Endothelial cell of umbilical vein (primary cell): Measurements from ENCODE around the gene SELENOO. TPM values are rescaled to one million over a fixed set of nuclear protein-coding genes. Genes with fewer than 3 reads are reported as not detected.

Experiments used
- BruUV-seq: library from RNA; stranded (reverse); fragments of 400-500 nt; replicated peaks from 2 replicates; lab custom pipeline; 2021; lab: Mats Ljungman, UMichigan
- CTCF ChIA-PET: fragments of 300-600, 350-600 bp; sonication (Branson Sonifier 250); formaldehyde crosslinking; loops from one replicate; lab custom pipeline; 2021; ENCODE audit warnings: antibody characterized with exemption, inconsistent platforms; lab: Charles Lee
- POLR2A ChIA-PET: fragments of 300-600, 350-600 bp; sonication (Branson Sonifier 250); formaldehyde crosslinking; loops from one replicate; lab custom pipeline; 2021; ENCODE audit warnings: antibody characterized with exemption, inconsistent platforms; lab: Charles Lee
- DNase-seq: peaks from one replicate; pipeline ENCODE4 v3.0.0-alpha.2; 2011; ENCODE audit warnings: low read depth, low spot score
- FAIRE-seq: peaks from 2 replicates; lab custom pipeline; 2011; peaks lifted over from hg19 to GRCh38; lab: Jason Lieb, UNC
- H2AFZ ChIP-seq: 2 replicates; pipeline ENCODE4 v1.6.0; 2012; ENCODE audit warnings: low read depth, low read length, control low read depth, inconsistent platforms
- H3K27ac ChIP-seq: 2 replicates; pipeline ENCODE4 v1.5.1; 2011; ENCODE audit warnings: low read depth, mild to moderate bottlenecking, control low read depth, low read length, moderate library complexity; ENCODE audit not compliant: insufficient read depth
- H3K27me3 ChIP-seq, 2 experiments: 2 replicates each; pipeline versions ENCODE4 v1.6.0 to v1.6.1; 2011; ENCODE audit warnings: low read length in 2 of 2, mixed read lengths in 1 of 2; ENCODE audit not compliant: control insufficient read depth in 2 of 2, insufficient read depth in 2 of 2
- H3K36me3 ChIP-seq, 2 experiments: 2 replicates in 1 of 2; 3 replicates in 1 of 2; pipeline ENCODE4 v1.5.1; 2011; ENCODE audit warnings: low read length in 2 of 2, mild to moderate bottlenecking in 1 of 2, moderate library complexity in 1 of 2; ENCODE audit not compliant: control insufficient read depth in 2 of 2, insufficient read depth in 2 of 2; ENCODE audit errors: extremely low read depth in 1 of 2
- H3K4me1 ChIP-seq: 3 replicates; pipeline ENCODE4 v1.5.1; 2011; ENCODE audit warnings: mild to moderate bottlenecking, low read length; ENCODE audit not compliant: control insufficient read depth, insufficient read depth; ENCODE audit errors: extremely low read depth
- H3K4me2 ChIP-seq: 2 replicates; pipeline ENCODE4 v1.6.1; 2011; ENCODE audit warnings: low read length, control low read depth, mixed read lengths; ENCODE audit not compliant: insufficient read depth
- H3K4me3 ChIP-seq, 3 experiments: fragments of 200-600 bp in 1 of 3; sonication (generic), shearing (Covaris generic) in 1 of 3; replicated peaks in 1 of 3; 2 replicates each; pipeline ENCODE4 v1.5.1; 2011 to 2016; ENCODE audit warnings: control low read depth in 3 of 3, low read length in 3 of 3, mild to moderate bottlenecking in 2 of 3, inconsistent platforms in 1 of 3, low read depth in 1 of 3, moderate library complexity in 1 of 3; ENCODE audit not compliant: insufficient read depth in 1 of 3
- H3K79me2 ChIP-seq: 2 replicates; pipeline ENCODE4 v1.6.0; 2012; ENCODE audit warnings: low read length, inconsistent platforms; ENCODE audit not compliant: control insufficient read depth, insufficient read depth
- H3K9ac ChIP-seq: replicated peaks from 2 replicates; pipeline ENCODE3; 2011; ENCODE audit warnings: low read length, control low read depth; ENCODE audit not compliant: insufficient read depth; ENCODE audit errors: extremely low read depth
- H3K9me1 ChIP-seq: replicated peaks from 3 replicates; pipeline ENCODE4 v1.6.0; 2011; ENCODE audit warnings: mild to moderate bottlenecking, low read length; ENCODE audit not compliant: control insufficient read depth, insufficient read depth; ENCODE audit errors: extremely low read depth
- H3K9me3 ChIP-seq: replicated peaks from 2 replicates; pipeline ENCODE4 v1.5.1; 2012; ENCODE audit warnings: low read length, inconsistent platforms; ENCODE audit not compliant: control insufficient read depth, insufficient read depth
- H4K20me1 ChIP-seq: replicated peaks from 2 replicates; pipeline ENCODE3; 2011; ENCODE audit warnings: mild to moderate bottlenecking, low read length; ENCODE audit not compliant: control insufficient read depth, insufficient read depth; ENCODE audit errors: extremely low read depth
- CTCF ChIP-seq, 2 donors: IDR thresholded peaks; 1 replicate in 1 of 2; 2 replicates in 1 of 2; pipeline ENCODE4 v1.5.1; 2011; ENCODE audit warnings: low read length in 2 of 2, mild to moderate bottlenecking in 2 of 2, moderate library complexity in 2 of 2, control low read depth in 1 of 2, inconsistent platforms in 1 of 2, low read depth in 1 of 2; ENCODE audit not compliant: insufficient read depth in 1 of 2; ENCODE audit errors: extremely low read depth in 1 of 2
- EZH2 ChIP-seq: IDR thresholded peaks from 2 replicates; pipeline ENCODE4 v1.6.1; 2012; ENCODE audit warnings: borderline replicate concordance, low read depth, mild to moderate bottlenecking, moderate library complexity, low read length, inconsistent platforms; ENCODE audit not compliant: severe bottlenecking
- FOS ChIP-seq: IDR thresholded peaks from 2 replicates; pipeline ENCODE4 v1.6.1; 2011; ENCODE audit warnings: mild to moderate bottlenecking, low read length, moderate library complexity, borderline replicate concordance; ENCODE audit not compliant: insufficient read depth
- GATA2 ChIP-seq: IDR thresholded peaks from 2 replicates; pipeline ENCODE4 v1.7.0; 2011; ENCODE audit warnings: low read depth, mild to moderate bottlenecking, moderate library complexity, mixed read lengths, low read length; ENCODE audit not compliant: insufficient read length, insufficient read depth
- JUN ChIP-seq: IDR thresholded peaks from 2 replicates; pipeline ENCODE4 v1.6.1; 2011; ENCODE audit warnings: borderline replicate concordance, low read depth; ENCODE audit not compliant: insufficient read length, insufficient read depth
- MAX ChIP-seq: IDR thresholded peaks from 2 replicates; pipeline ENCODE4 v1.6.1; 2011; ENCODE audit not compliant: insufficient read depth, insufficient read length
- POLR2A ChIP-seq: IDR thresholded peaks from 2 replicates; pipeline ENCODE4 v1.6.1; 2012; ENCODE audit warnings: low read depth, mild to moderate bottlenecking, control low read depth, low read length
- POLR2AphosphoS5 ChIP-seq: IDR thresholded peaks from 2 replicates; pipeline ENCODE4 v1.6.1; 2012; ENCODE audit warnings: low read depth, mild to moderate bottlenecking, control low read depth, low read length, moderate library complexity; ENCODE audit not compliant: insufficient read depth
- dilution Hi-C: fragments of 300-500 bp; cut with MboI; formaldehyde crosslinking; loops from one replicate; pipeline ENCODE4 v1.15.0; 2019; ENCODE audit warnings: low sequenced_read_pairs; ENCODE audit not compliant: extremely low pct_ligation_motif_present
- intact Hi-C: fragments of 100-400 bp; cut with micrococcal nuclease; formaldehyde crosslinking; loops from one replicate; pipeline ENCODE4 v1.10.0; 2022
- polyA plus RNA-seq, 4 experiments: library from polyadenylated mRNA; depleted of rRNA in 3 of 4; stranded (reverse) in 3 of 4; unstranded in 1 of 4; fragments of >200 nt; gene quantifications; 2 replicates each; pipeline versions ENCODE4 v1.2.1 to v1.2.3, GENCODE V29; 2011 to 2012; ENCODE audit warnings: missing spikeins in 1 of 4
- total RNA-seq: library from RNA; stranded (reverse); gene quantifications from 2 replicates; pipeline ENCODE4 v1.2.3, GENCODE V29; 2021

Gene SELENOO
- total and polyA plus RNA-seq, 2 donors (not counting 3 experiments of a cell fraction or from before 2014, with no cell fraction given) = 24.1 to 37.5 TPM

GRCh38 chr22:50208430-50208938, 7.7 kb downstream of the SELENOO start:
- intact Hi-C loops (loop anchor here (10.0 kb wide), 1 partner anchor 234 kb away; no protein-coding TSS in a partner anchor), dilution Hi-C loops (no loop called here)
- no peaks in the 10 kb centered on the region for H4K20me1 ChIP-seq
- TF ChIP-seq FOS (no peak), EZH2 (no peak)
- H3K27ac ChIP-seq = no peak overlapping the region
- FAIRE-seq (no peak), DNase-seq (no peak)
- H3K27me3 ChIP-seq = no peaks in the 10 kb centered on the region
- H3K4me2 ChIP-seq = no peak overlapping the region
- no peak overlapping the region for H3K4me3 ChIP-seq
- no peaks in the 10 kb centered on the region for H3K9me3 ChIP-seq
- H3K9ac ChIP-seq = no peak overlapping the region
- BruUV-seq = no TSS peak
- POLR2A ChIA-PET = no interaction called here
- H3K4me1 ChIP-seq = peaks cover 13% of the 10 kb centered on the region
- CTCF ChIA-PET = interaction anchor here (0.6 to 1.7 kb wide), 8 partner anchors 14 to 278 kb away, joined by 3 to 13 read pairs (median 4); no protein-coding TSS in a partner anchor
- H3K79me2 ChIP-seq = peaks cover 15% of the 10 kb centered on the region
- H2AFZ ChIP-seq = no peak overlapping the region
- no peaks in the 10 kb centered on the region for H3K9me1 ChIP-seq
- H3K36me3 ChIP-seq = peaks cover 8 to 19% of the 10 kb centered on the region in 2 experiments

GRCh38 chr22:50208939-50209892, 8.4 kb downstream of the SELENOO start:
- no TSS peak for BruUV-seq
- intact Hi-C loops = loop anchor here (1.0 to 10.0 kb wide), 3 partner anchors 60 to 278 kb away; no protein-coding TSS in a partner anchor

More at GRCh38 chr22:50208939-50209892, 8.4 kb downstream of the SELENOO start:
- ChIA-PET CTCF (interaction anchor here (0.6 to 1.7 kb wide), 7 partner anchors 13 to 279 kb away, joined by 3 to 13 read pairs (median 4); no protein-coding TSS in a partner anchor), POLR2A (no interaction called here)
- H3K9me3 ChIP-seq = no peaks in the 10 kb centered on the region
- H3K4me2 ChIP-seq = no peak overlapping the region
- peaks cover 14% of the 10 kb centered on the region for H3K79me2 ChIP-seq
- FAIRE-seq (no peak), DNase-seq (no peak)
- H4K20me1 ChIP-seq = no peaks in the 10 kb centered on the region
- TF ChIP-seq MAX (no peak), GATA2 (no peak), FOS (no peak), POLR2A (no peak), POLR2AphosphoS5 (no peak), CTCF (IDR thresholded peaks at IDR 0.05; ENCODE audit: extremely low read depth in 1 of 2, insufficient read depth in 1 of 2, low read depth in 1 of 2, low read length in 2 of 2) (no peak), JUN (no peak)
- no peak overlapping the region for H2AFZ ChIP-seq
- dilution Hi-C loops = no loop called here
- no peak overlapping the region for H3K4me3 ChIP-seq
- H3K9ac ChIP-seq = no peak overlapping the region
- H3K27me3 ChIP-seq = no peaks in the 10 kb centered on the region
- H3K4me1 ChIP-seq = peaks cover 13% of the 10 kb centered on the region
- no peaks in the 10 kb centered on the region for H3K9me1 ChIP-seq
- H3K27ac ChIP-seq = no peak overlapping the region
- peaks cover 8 to 19% of the 10 kb centered on the region in 2 experiments for H3K36me3 ChIP-seq
